Fibroblast of lung (primary cell): ENCODE measurements around the gene RAB40A. TPM values are rescaled to one million over a fixed set of nuclear protein-coding genes. Genes with fewer than 3 reads are reported as not detected.
A peak's percentile ranks its signal among the peaks of the same experiment; 100 is the strongest.

Source experiments
- DNase-seq, 2 donors: peaks; one replicate each; pipeline versions ENCODE4 v3.0.0 to v3.0.0-alpha.2; 2010; ENCODE audit warnings: low read depth in 2 of 2
- H2AFZ ChIP-seq: 2 replicates; pipeline ENCODE4 v1.5.1; 2012; ENCODE audit warnings: low read length, control low read depth, inconsistent platforms
- H3K27ac ChIP-seq: 2 replicates; pipeline ENCODE4 v1.5.1; 2011; ENCODE audit warnings: low read length, control low read depth; ENCODE audit not compliant: insufficient read depth
- H3K27me3 ChIP-seq: 2 replicates; pipeline ENCODE4 v1.5.1; 2011; ENCODE audit warnings: mild to moderate bottlenecking, low read length; ENCODE audit not compliant: control insufficient read depth, insufficient read depth
- H3K36me3 ChIP-seq: 2 replicates; pipeline ENCODE4 v1.5.1; 2011; ENCODE audit warnings: low read length; ENCODE audit not compliant: control insufficient read depth, insufficient read depth
- H3K4me1 ChIP-seq: 2 replicates; pipeline ENCODE4 v1.5.1; 2011; ENCODE audit warnings: low read length; ENCODE audit not compliant: control insufficient read depth, insufficient read depth; ENCODE audit errors: extremely low read depth
- H3K4me2 ChIP-seq: 2 replicates; pipeline ENCODE4 v1.5.1; 2011; ENCODE audit warnings: low read length, control low read depth; ENCODE audit not compliant: insufficient read depth; ENCODE audit errors: extremely low read depth
- H3K4me3 ChIP-seq, 4 experiments: fragments of 200-600 bp in 1 of 4; sonication (generic) in 1 of 4; replicated peaks in 1 of 4; 2 replicates each; pipeline ENCODE4 v1.5.1; 2011 to 2016; ENCODE audit warnings: low read length in 4 of 4, low read depth in 3 of 4, mild to moderate bottlenecking in 3 of 4, control low read depth in 2 of 4, inconsistent platforms in 1 of 4, mixed read lengths in 1 of 4; ENCODE audit not compliant: insufficient read depth in 1 of 4; ENCODE audit errors: control extremely low read depth in 1 of 4
- H3K79me2 ChIP-seq: 2 replicates; pipeline ENCODE4 v1.5.1; 2012; ENCODE audit warnings: mild to moderate bottlenecking, low read length, inconsistent platforms; ENCODE audit not compliant: control insufficient read depth, insufficient read depth
- H3K9ac ChIP-seq: 2 replicates; pipeline ENCODE4 v1.5.1; 2011; ENCODE audit warnings: mild to moderate bottlenecking, low read length, control low read depth; ENCODE audit not compliant: insufficient read depth
- H3K9me3 ChIP-seq: 2 replicates; pipeline ENCODE4 v1.5.1; 2012; ENCODE audit warnings: low read depth, low read length; ENCODE audit not compliant: control insufficient read depth, insufficient read depth
- H4K20me1 ChIP-seq: 2 replicates; pipeline ENCODE4 v1.5.1; 2011; ENCODE audit warnings: low read length; ENCODE audit not compliant: control insufficient read depth, insufficient read depth; ENCODE audit errors: extremely low read depth
- EZH2 ChIP-seq: IDR thresholded peaks from 2 replicates; pipeline ENCODE4 v1.5.1; 2012; ENCODE audit warnings: low read length, control low read depth, mild to moderate bottlenecking; ENCODE audit errors: missing control alignments
- polyA plus RNA-seq, 2 donors: library from polyadenylated mRNA; depleted of rRNA in 1 of 2; stranded (reverse) in 1 of 2; unstranded in 1 of 2; fragments of >200 nt; gene quantifications; 2 replicates each; pipeline ENCODE4 v1.2.1, GENCODE V29; 2011 to 2012; ENCODE audit warnings: missing spikeins in 1 of 2
- total RNA-seq: library from RNA; depleted of rRNA; stranded (reverse); fragments of >200 nt; gene quantifications from 2 replicates; pipeline ENCODE4 v1.2.1, GENCODE V29; 2014
- TF ChIP-seq, protein P1 (sequence below), 2 donors: IDR thresholded peaks in 1 of 2; conservative IDR thresholded peaks in 1 of 2; 1 replicate in 1 of 2; 2 replicates in 1 of 2; pipeline ENCODE4 v1.5.1; 2011 to 2012; ENCODE audit warnings: low read length in 2 of 2, control low read depth in 1 of 2, inconsistent platforms in 1 of 2, low read depth in 1 of 2, mild to moderate bottlenecking in 1 of 2

Gene RAB40A
- total and polyA plus RNA-seq, 2 donors (not counting 1 experiment from before 2014, with no cell fraction given): 0.07 to 0.17 TPM

DNA sequence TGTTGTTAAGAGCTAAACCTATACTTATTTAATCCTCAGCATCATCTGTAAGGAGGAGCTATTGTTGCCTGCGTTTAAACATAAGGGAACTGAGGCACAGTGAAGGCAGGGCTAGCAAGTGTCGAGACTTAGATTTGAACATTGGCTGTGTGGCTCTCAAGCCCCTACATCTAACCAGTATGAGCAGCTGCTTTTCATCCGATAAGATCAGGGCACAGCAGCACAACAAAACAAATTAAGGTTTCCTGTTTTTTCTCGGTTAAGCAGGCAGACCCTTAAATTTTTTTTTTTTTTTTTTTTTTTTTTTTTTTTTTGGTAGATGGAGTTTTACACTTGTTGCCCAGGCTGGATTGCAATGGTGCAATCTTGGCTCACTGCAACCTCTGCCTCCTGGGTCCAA, 35.6 kb downstream of the RAB40A start:
- no peak for DNase-seq
- H3K27me3 ChIP-seq: no peaks in the 10 kb centered on the region
- no peak overlapping the region for H3K4me2 ChIP-seq
- no peaks in the 10 kb centered on the region for H3K9me3 ChIP-seq
- TF ChIP-seq, protein P1, sequence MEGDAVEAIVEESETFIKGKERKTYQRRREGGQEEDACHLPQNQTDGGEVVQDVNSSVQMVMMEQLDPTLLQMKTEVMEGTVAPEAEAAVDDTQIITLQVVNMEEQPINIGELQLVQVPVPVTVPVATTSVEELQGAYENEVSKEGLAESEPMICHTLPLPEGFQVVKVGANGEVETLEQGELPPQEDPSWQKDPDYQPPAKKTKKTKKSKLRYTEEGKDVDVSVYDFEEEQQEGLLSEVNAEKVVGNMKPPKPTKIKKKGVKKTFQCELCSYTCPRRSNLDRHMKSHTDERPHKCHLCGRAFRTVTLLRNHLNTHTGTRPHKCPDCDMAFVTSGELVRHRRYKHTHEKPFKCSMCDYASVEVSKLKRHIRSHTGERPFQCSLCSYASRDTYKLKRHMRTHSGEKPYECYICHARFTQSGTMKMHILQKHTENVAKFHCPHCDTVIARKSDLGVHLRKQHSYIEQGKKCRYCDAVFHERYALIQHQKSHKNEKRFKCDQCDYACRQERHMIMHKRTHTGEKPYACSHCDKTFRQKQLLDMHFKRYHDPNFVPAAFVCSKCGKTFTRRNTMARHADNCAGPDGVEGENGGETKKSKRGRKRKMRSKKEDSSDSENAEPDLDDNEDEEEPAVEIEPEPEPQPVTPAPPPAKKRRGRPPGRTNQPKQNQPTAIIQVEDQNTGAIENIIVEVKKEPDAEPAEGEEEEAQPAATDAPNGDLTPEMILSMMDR (conservative IDR thresholded peaks at IDR 0.05 in 1 of 2, IDR thresholded peaks at IDR 0.05 in 1 of 2; ENCODE audit: low read depth in 1 of 2, low read length in 2 of 2): no peak
- no peak for TF ChIP-seq EZH2
- no peaks in the 10 kb centered on the region for H4K20me1 ChIP-seq
- H3K79me2 ChIP-seq: no peaks in the 10 kb centered on the region
- no peak overlapping the region for H3K4me3 ChIP-seq
- H3K36me3 ChIP-seq: no peaks in the 10 kb centered on the region
- no peak overlapping the region for H3K9ac ChIP-seq
- H3K27ac ChIP-seq: no peak overlapping the region
- H3K4me1 ChIP-seq: no peaks in the 10 kb centered on the region
- H2AFZ ChIP-seq: no peak overlapping the region

DNA sequence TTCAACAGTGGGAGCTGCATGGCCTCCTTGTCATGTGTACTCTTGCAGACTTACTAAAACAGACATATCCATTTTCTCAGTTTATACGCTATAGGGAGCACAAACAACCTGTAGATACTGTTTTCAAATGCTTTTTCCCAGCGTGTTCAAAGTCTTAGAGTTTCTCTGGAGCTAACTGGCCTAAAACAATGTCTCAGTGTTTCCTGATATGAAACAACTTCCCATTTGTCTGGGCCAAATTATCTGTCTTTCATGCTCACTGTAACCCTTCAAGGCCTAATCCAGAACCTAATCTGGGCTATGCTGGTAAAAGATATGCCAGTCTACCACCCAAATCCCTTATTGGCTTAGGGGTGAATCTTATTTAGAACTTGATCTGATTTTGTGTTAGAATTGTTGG, 38.8 kb downstream of the RAB40A start:
- H3K36me3 ChIP-seq: no peaks in the 10 kb centered on the region
- no peaks in the 10 kb centered on the region for H3K4me1 ChIP-seq
- no peak for DNase-seq
- no peaks in the 10 kb centered on the region for H3K27me3 ChIP-seq
- H4K20me1 ChIP-seq: no peaks in the 10 kb centered on the region
- H3K4me2 ChIP-seq: no peak overlapping the region
- no peak overlapping the region for H2AFZ ChIP-seq
- H3K4me3 ChIP-seq: no peak overlapping the region
- H3K9ac ChIP-seq: no peak overlapping the region
- no peaks in the 10 kb centered on the region for H3K79me2 ChIP-seq
- TF ChIP-seq, protein P1 (conservative IDR thresholded peaks at IDR 0.05 in 1 of 2, IDR thresholded peaks at IDR 0.05 in 1 of 2; ENCODE audit: low read depth in 1 of 2, low read length in 2 of 2): no peak
- no peak for TF ChIP-seq EZH2
- H3K9me3 ChIP-seq: no peaks in the 10 kb centered on the region
- H3K27ac ChIP-seq: no peak overlapping the region

DNA sequence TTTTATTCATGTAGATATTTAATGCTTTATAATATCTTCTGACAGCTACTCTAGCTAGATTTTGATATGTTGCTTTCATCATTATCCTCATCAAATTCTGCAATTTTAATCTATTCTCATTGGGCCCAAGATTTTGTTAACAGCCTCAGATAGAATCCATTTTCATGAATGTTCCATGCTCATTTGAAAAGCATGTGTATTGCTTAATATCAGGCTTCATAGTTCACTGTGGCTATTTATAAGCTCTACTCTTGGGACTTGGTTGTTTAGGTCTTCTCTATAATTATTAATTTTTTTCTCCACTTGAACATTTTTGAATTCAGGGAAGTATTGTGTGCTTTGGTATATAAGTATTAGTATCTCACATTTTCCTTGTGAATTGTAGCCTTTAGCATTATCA, 41.8 kb downstream of the RAB40A start:
- Histone ChIP-seq H3K9me3 (no peaks in the 10 kb centered on the region), H3K4me2 (no peak overlapping the region), H3K79me2 (no peaks in the 10 kb centered on the region), H3K4me1 (no peaks in the 10 kb centered on the region), H3K9ac (no peak overlapping the region), H3K36me3 (no peaks in the 10 kb centered on the region), H2AFZ (no peak overlapping the region), H3K4me3 (no peak overlapping the region), H4K20me1 (no peaks in the 10 kb centered on the region), H3K27me3 (no peaks in the 10 kb centered on the region), H3K27ac (no peak overlapping the region)
- peak in 1 of 2 donors; percentile 26 for DNase-seq
- no peak for TF ChIP-seq EZH2
- TF ChIP-seq, protein P1 (conservative IDR thresholded peaks at IDR 0.05 in 1 of 2, IDR thresholded peaks at IDR 0.05 in 1 of 2; ENCODE audit: low read depth in 1 of 2, low read length in 2 of 2): no peak
